Lung (tissue), 12 donors: ENCODE measurements around the gene KCNQ4. TPM values are rescaled to one million over a fixed set of nuclear protein-coding genes. Genes with fewer than 3 reads are reported as not detected.

Source experiments
- ATAC-seq: fragments of 200-7000 bp; cut with Tn5 transposase; one replicate; pipeline ENCODE4 v1.9.1; 2020; ENCODE audit warnings: moderate number of reproducible peaks; ENCODE audit not compliant: insufficient read depth, low FRiP score
- DNase-seq, 3 donors: peaks; one replicate each; pipeline ENCODE4 v3.0.0-alpha.2; 2013 to 2017
- H3K27ac ChIP-seq, 2 donors: one replicate each; pipeline ENCODE4 v1.5.1; 2013; ENCODE audit warnings: mild to moderate bottlenecking in 2 of 2, moderate library complexity in 2 of 2, control low read depth in 1 of 2, inconsistent platforms in 1 of 2, low read depth in 1 of 2, low read length in 1 of 2
- H3K27me3 ChIP-seq, 3 donors: one replicate each; pipeline ENCODE4 v1.5.1; 2013; ENCODE audit warnings: low read length in 2 of 3; ENCODE audit not compliant: control insufficient read depth in 3 of 3, insufficient read depth in 3 of 3
- H3K36me3 ChIP-seq, 4 donors: one replicate each; pipeline ENCODE4 v1.5.1; 2013; ENCODE audit warnings: low read length in 4 of 4, mild to moderate bottlenecking in 1 of 4, moderate library complexity in 1 of 4; ENCODE audit not compliant: control insufficient read depth in 4 of 4, insufficient read depth in 4 of 4
- H3K4me1 ChIP-seq, 5 donors: one replicate each; pipeline ENCODE4 v1.5.1; 2013; ENCODE audit warnings: low read length in 5 of 5, mild to moderate bottlenecking in 2 of 5, moderate library complexity in 1 of 5; ENCODE audit not compliant: control insufficient read depth in 5 of 5, insufficient read depth in 5 of 5
- H3K4me3 ChIP-seq: one replicate; pipeline ENCODE4 v1.5.1; 2013; ENCODE audit warnings: mild to moderate bottlenecking, control low read depth, moderate library complexity
- H3K9ac ChIP-seq, 2 donors: one replicate each; pipeline ENCODE4 v1.5.1; 2013; ENCODE audit warnings: low read length in 2 of 2, control low read depth in 1 of 2; ENCODE audit not compliant: insufficient read depth in 1 of 2
- H3K9me3 ChIP-seq, 4 donors: one replicate each; pipeline ENCODE4 v1.5.1; 2013; ENCODE audit warnings: low read length in 3 of 4, mild to moderate bottlenecking in 1 of 4, moderate library complexity in 1 of 4; ENCODE audit not compliant: control insufficient read depth in 4 of 4, insufficient read depth in 3 of 4
- CTCF ChIP-seq: IDR thresholded peaks from 2 replicates; pipeline ENCODE4 v1.5.1; 2012; ENCODE audit warnings: mild to moderate bottlenecking; ENCODE audit errors: control extremely low read depth, extremely low read depth
- WGBS, 2 donors: extraction: QIAGEN DNeasy Blood & Tissue Kit; methylation state at CpG; one replicate each; pipeline ENCODE4 v1.1.7; 2013; 5-methylcytosine and 5-hydroxymethylcytosine counted together
- polyA plus RNA-seq, 2 donors: library from polyadenylated mRNA; stranded (reverse); fragments of 200-250 nt; gene quantifications; one replicate each; pipeline ENCODE4 v1.2.1, GENCODE V29; 2013
- total RNA-seq, 2 donors: library from RNA; depleted of rRNA in 1 of 2; stranded (reverse); fragments of >200 nt in 1 of 2; gene quantifications; one replicate each; pipeline ENCODE4 v1.2.1, GENCODE V29; 2014 to 2021
- donor health status: control.
- donor health status: control.
- donor health status: Bipolar disorder and iron deficiency.
- donor health status: healthy.
- donor health status: DM: yes; HTN: yes; CAD: no.

The KCNQ4 gene
- total and polyA plus RNA-seq, 4 donors, result 0.54 to 0.98 (median 0.59) TPM

- Histone ChIP-seq H3K36me3 (no peaks in the 10 kb centered on the region), H3K9me3 (no peaks in the 10 kb centered on the region), H3K27me3 (no peaks in the 10 kb centered on the region), H3K9ac (peak overlapping the region in 1 of 2 donors; percentile 32), H3K4me3 (no peak overlapping the region), H3K4me1 (peaks cover 0 to 37% (median 10%) of the 10 kb centered on the region in 5 donors), H3K27ac (no peak overlapping the region)
- 55 to 62% methylated on average over 9 of the region's 9 CpGs for WGBS, 2 donors
- DNase-seq, result peak; percentile 79 to 87 (median 81)
- no peak for ATAC-seq
- no peak for TF ChIP-seq CTCF
Observed at GRCh38 chr1:40799351-40799867, 15.8 kb downstream of the KCNQ4 start.

GRCh38 chr1:40801742-40802077 lies 18.1 kb downstream of the KCNQ4 start:
- WGBS, 2 donors, result 69 to 71% methylated on average over 3 of the region's 3 CpGs

DNA sequence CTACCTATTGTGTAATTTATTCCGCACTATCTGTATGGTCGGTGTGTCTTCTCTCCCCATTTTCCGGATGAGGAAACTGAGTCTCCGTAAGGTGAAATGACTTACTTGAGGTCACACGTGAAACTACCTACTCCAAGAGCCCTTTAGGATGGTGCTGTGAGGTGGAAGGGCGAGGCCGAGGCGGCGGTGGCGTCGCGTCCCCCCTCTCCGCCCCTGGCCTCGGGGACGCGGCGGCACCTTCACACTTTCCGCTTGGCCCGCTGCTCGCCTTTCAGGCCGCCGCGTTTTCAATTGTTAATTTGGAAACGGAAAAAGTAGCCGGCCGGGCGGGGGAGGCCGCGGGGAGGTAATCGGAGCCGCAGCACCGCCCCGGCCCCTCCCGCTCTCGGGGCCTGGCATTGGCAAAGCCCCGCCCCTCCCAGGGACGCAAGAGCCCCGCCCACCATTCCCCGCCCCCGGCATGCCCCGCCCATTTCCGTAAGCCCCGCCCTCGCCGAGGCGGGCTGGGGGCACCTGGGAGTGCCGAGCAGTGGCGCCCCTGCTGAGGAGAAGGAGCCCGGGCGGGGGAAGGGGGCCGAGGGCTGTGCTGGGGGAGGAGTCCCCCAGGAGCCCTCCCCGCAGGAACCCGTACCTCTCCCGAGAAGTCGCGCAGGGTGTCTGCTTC lies 18.6 kb downstream of the KCNQ4 start:
- no peak overlapping the region for H3K4me3 ChIP-seq
- peaks cover 0 to 49% (median 7%) of the 10 kb centered on the region in 5 donors for H3K4me1 ChIP-seq
- no peak for TF ChIP-seq CTCF
- no peaks in the 10 kb centered on the region for H3K27me3 ChIP-seq
- H3K9me3 ChIP-seq, result no peaks in the 10 kb centered on the region
- ATAC-seq (peak; percentile 92), DNase-seq (peak; percentile 78 to 85 (median 84))
- no peaks in the 10 kb centered on the region for H3K36me3 ChIP-seq
- H3K9ac ChIP-seq, result peak overlapping the region in 1 of 2 donors; percentile 67
- H3K27ac ChIP-seq, result peak overlapping the region; percentile 43 to 72
- WGBS, 2 donors, result 4 to 5% methylated on average over 40 to 56 of the region's 56 CpGs

More at GRCh38 chr1:40801742-40802077, 18.1 kb downstream of the KCNQ4 start:
- ATAC-seq (no peak), DNase-seq (no peak)
- Histone ChIP-seq H3K27me3 (no peaks in the 10 kb centered on the region), H3K27ac (peak overlapping the region in 1 of 2 donors; percentile 72), H3K9me3 (no peaks in the 10 kb centered on the region), H3K4me1 (peaks cover 0 to 44% (median 10%) of the 10 kb centered on the region in 5 donors), H3K4me3 (no peak overlapping the region), H3K36me3 (no peaks in the 10 kb centered on the region), H3K9ac (peak overlapping the region in 1 of 2 donors; percentile 67)
- no peak for TF ChIP-seq CTCF
